OCI-LY1 (cell line): ENCODE measurements around the gene PLEKHG4B.

Experiments
- CTCF ChIP-seq: fragments of 200-600 bp; sonication (generic), shearing (Covaris generic); IDR thresholded peaks from 2 replicates; pipeline ENCODE4 v1.5.1; 2017; ENCODE audit warnings: mild to moderate bottlenecking, antibody characterized with exemption, low read length, moderate library complexity, mixed read lengths
- EZH2 ChIP-seq: fragments of 200-600 bp; sonication (generic), shearing (Covaris generic); IDR thresholded peaks from 2 replicates; pipeline ENCODE4 v1.8.0; 2017; ENCODE audit warnings: borderline replicate concordance, mixed run types, mild to moderate bottlenecking, antibody characterized with exemption, low read length, moderate library complexity, mixed read lengths

GRCh38 chr5:79821-80220 lies 12.1 kb upstream of the PLEKHG4B start:
- TF ChIP-seq EZH2: no peak
- TF ChIP-seq CTCF: no peak
